Ascending aorta (tissue), 2 donors: ENCODE data around the gene SYF2. TPM values are rescaled to one million over a fixed set of nuclear protein-coding genes. Genes with fewer than 3 reads are reported as not detected.

Experiments
- DNase-seq, 2 donors: peaks; one replicate each; pipeline ENCODE4 v3.0.0-alpha.2; 2019; ENCODE audit warnings: low spot score in 2 of 2
- H3K27ac ChIP-seq, 2 donors: fragments of 200-600 bp; sonication (generic); one replicate each; pipeline ENCODE4 v1.5.1; 2016 to 2017; ENCODE audit warnings: mild to moderate bottlenecking in 1 of 2
- H3K27me3 ChIP-seq: fragments of 200-600 bp; sonication (generic); one replicate; pipeline ENCODE4 v1.5.1; 2017
- H3K36me3 ChIP-seq, 2 donors: fragments of 200-600 bp; sonication (generic); one replicate each; pipeline ENCODE4 v1.5.1; 2016
- H3K4me1 ChIP-seq, 2 donors: fragments of 200-600 bp; sonication (generic); one replicate each; pipeline ENCODE4 v1.5.1; 2016 to 2017; ENCODE audit warnings: mild to moderate bottlenecking in 1 of 2
- H3K4me3 ChIP-seq, 2 donors: fragments of 200-600 bp; sonication (generic); one replicate each; pipeline ENCODE4 v1.5.1; 2016 to 2017; ENCODE audit warnings: mild to moderate bottlenecking in 1 of 2
- H3K9me3 ChIP-seq, 2 donors: fragments of 200-600 bp; sonication (generic); one replicate each; pipeline ENCODE4 v1.5.1; 2016
- intact Hi-C: fragments of 100-400 bp; cut with DNase I; formaldehyde crosslinking; loops from one replicate; pipeline ENCODE4 v1.15.1; 2023
- total RNA-seq: library from RNA; depleted of rRNA; stranded (reverse); fragments of >200 nt; gene quantifications from one replicate; pipeline ENCODE4 v1.1.0, GENCODE V29; 2016
- TF ChIP-seq, protein P1 (sequence below), 3 experiments: fragments of 200-600 bp in 2 of 3; fragments of 450-650 bp in 1 of 3; sonication (generic) in 2 of 3; IDR thresholded peaks; one replicate each; pipeline ENCODE4 v1.5.1; 2016 to 2019; ENCODE audit warnings: antibody characterized with exemption in 3 of 3, mild to moderate bottlenecking in 1 of 3, moderate library complexity in 1 of 3

Gene SYF2
- total RNA-seq, 1 donor from 2014 or later = 14.3 TPM

DNA sequence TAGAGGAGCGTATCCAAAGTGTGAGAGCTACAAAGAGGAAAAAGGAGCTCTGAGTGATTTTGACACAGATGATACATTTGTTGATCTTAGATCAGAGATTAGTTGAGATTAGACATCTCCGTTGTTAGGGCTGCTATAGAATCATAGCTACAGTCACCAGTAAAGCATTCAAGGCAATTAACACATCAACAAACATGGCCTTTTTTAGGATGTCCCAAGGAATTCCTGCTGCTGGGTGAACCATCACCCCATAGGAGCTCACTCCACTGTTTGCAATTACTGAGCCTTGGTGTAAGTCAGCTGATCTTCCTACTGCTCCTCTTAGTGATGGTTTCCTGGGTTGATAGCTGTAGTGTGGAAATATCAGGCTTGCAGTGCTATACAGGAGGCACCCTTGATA, 21.6 kb upstream of the SYF2 start:
- peaks cover 0 to 20% of the 10 kb centered on the region in 2 donors for H3K4me1 ChIP-seq
- TF ChIP-seq, protein P1, sequence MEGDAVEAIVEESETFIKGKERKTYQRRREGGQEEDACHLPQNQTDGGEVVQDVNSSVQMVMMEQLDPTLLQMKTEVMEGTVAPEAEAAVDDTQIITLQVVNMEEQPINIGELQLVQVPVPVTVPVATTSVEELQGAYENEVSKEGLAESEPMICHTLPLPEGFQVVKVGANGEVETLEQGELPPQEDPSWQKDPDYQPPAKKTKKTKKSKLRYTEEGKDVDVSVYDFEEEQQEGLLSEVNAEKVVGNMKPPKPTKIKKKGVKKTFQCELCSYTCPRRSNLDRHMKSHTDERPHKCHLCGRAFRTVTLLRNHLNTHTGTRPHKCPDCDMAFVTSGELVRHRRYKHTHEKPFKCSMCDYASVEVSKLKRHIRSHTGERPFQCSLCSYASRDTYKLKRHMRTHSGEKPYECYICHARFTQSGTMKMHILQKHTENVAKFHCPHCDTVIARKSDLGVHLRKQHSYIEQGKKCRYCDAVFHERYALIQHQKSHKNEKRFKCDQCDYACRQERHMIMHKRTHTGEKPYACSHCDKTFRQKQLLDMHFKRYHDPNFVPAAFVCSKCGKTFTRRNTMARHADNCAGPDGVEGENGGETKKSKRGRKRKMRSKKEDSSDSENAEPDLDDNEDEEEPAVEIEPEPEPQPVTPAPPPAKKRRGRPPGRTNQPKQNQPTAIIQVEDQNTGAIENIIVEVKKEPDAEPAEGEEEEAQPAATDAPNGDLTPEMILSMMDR (IDR thresholded peaks at IDR 0.05) = no peak
- H3K27me3 ChIP-seq = no peaks in the 10 kb centered on the region
- H3K27ac ChIP-seq = no peak overlapping the region
- intact Hi-C loops = no loop called here
- no peaks in the 10 kb centered on the region for H3K9me3 ChIP-seq
- DNase-seq = no peak
- no peak overlapping the region for H3K4me3 ChIP-seq
- no peaks in the 10 kb centered on the region for H3K36me3 ChIP-seq

DNA sequence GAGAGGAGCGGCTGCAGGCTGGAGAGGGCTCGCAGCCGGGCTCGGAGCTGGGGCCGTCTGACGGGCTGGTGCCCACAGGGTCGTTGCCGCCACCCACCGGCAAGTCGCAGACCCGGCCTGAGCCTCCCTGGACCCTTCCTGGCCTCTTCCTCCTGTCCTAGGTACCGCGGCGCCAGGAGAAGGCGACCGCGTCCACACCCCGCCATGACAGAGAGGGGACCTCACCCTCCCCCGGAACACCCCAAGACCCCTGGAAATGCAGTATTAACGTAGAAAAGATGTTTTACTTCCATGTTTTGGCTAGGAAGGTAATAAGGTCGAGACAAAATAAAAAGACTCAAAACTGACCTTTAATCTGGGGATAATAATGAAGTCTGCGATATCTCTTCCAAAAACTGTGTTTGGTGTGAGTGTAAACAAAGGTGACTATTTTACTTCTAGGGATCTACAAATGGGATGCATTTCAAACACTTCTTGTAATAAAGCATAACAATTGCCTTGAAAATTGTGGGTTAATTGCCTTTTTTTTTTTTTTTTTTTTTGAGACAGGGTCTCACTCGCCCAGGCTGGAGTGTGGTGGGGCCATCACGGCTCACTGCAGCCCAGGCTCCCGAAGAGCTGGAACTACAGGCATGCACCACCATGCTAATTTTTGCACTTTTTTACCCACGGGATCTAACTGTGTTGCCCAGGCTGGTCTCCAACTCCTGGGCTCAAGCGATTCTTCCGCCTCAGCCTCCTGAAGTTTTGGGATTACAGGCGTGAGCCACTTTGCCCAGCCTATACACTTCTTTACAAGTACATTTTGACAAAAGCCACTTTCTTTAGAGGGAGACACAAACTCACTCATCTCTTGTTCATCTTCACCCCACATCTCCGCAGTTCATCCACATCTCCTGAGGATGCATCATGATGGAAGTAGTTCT, 15.8 kb upstream of the SYF2 start:
- peaks cover 10 to 22% of the 10 kb centered on the region in 2 donors for H3K4me1 ChIP-seq
- H3K36me3 ChIP-seq = peaks cover 20 to 21% of the 10 kb centered on the region in 2 donors
- TF ChIP-seq, protein P1 (IDR thresholded peaks at IDR 0.05) = peak in 2 of 3 experiments; percentile 3 to 5
- H3K9me3 ChIP-seq = no peaks in the 10 kb centered on the region
- H3K27ac ChIP-seq = peak overlapping the region; percentile 96 to 100
- intact Hi-C loops = loop anchor here (1.0 to 10.0 kb wide), 7 partner anchors 9 to 494 kb away; partner anchors contain the start of genes LDLRAP1, MACO1, SYF2 and TMEM50A
- DNase-seq = no peak
- H3K27me3 ChIP-seq = no peaks in the 10 kb centered on the region
- peak overlapping the region; percentile 69 to 99 for H3K4me3 ChIP-seq

DNA sequence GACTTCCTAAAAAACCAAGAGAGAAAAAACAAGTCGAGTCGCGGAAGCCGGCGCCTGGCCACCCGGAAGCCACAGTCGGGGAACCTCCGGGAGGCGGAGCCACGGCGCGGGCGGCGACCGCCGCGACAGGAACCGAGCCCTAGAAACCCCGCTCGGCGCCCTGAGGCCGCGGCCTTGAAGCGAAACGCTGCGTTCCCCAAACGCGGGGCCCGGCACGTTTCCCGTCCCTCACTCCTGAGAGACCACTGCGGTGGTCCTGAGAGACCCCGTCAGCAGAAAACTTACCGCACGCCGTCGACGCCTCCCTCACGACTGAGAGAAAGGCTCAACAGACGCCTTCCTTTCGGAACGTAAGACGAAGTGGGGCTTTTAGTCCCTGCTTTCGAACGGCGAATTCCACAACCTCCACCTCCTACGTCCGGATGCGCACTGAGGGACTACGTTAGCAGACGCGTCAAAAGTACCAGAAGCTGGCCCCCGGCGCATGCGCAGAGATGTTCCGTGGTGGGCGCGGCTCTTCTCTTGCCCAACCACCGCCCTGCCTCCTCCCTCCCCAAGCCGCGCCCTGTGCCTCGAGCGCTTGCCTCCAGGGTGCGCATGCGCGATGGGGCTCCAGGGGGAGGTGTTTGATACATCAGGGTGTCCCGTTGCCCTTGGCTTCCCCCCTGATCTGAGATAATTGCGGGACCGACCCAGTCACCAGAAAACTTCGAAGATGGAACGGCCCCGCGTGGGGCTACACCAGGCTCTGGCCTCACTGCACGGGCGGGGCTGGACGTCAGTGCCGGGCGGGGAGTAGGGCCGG, 14.9 kb upstream of the SYF2 start, which contains the start of gene RSRP1:
TSS of gene RSRP1 (minus strand) at position 431 of the 805 bp plus-strand sequence. CDS start 491 bp downstream, outside the sequence.
- Histone ChIP-seq H3K4me3 (peak within 1 kb of the TSS; percentile 69 to 99), H3K9me3 (no peaks in the 10 kb centered on the region), H3K36me3 (peaks cover 28 to 29% of the 10 kb centered on the region in 2 donors), H3K27me3 (no peaks in the 10 kb centered on the region), H3K27ac (peak within 1 kb of the TSS; percentile 96 to 100), H3K4me1 (peaks cover 10 to 22% of the 10 kb centered on the region in 2 donors)
- DNase-seq = peak; percentile 97 to 100
- intact Hi-C loops = loop anchor here (1.0 to 10.0 kb wide), 7 partner anchors 8 to 495 kb away; partner anchors contain the start of genes LDLRAP1, MACO1, SYF2 and TMEM50A
- TF ChIP-seq, protein P1 (IDR thresholded peaks at IDR 0.05) = peak in 1 of 3 experiments; percentile 26

DNA sequence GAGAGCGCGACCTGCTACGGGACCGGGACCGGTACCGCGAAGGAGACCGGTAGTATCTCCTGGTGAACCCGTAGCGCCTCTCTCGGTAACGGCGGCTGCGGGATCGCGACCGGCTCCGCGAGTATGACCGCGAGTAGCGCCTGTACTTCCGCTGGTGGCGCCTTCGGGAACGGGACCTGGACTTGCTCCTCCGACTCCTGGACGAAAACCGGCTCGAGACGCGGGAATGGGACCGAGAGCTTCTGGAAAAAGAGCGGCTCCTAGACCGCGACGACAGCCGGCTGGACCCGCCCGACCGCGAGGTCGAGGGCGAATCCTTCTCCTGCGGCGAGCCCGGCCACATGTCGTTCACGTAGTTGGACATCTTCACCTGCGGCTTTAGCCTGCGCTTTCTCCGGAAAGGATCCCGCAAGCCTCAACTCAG, 14.3 kb upstream of the SYF2 start:
- H3K4me3 ChIP-seq = peak overlapping the region; percentile 69 to 99
- H3K27ac ChIP-seq = peak overlapping the region; percentile 96 to 100
- H3K36me3 ChIP-seq = peaks cover 32 to 35% of the 10 kb centered on the region in 2 donors
- intact Hi-C loops = loop anchor here (1.0 to 10.0 kb wide), 7 partner anchors 7 to 496 kb away; partner anchors contain the start of genes LDLRAP1, MACO1, SYF2 and TMEM50A
- H3K9me3 ChIP-seq = no peaks in the 10 kb centered on the region
- no peak for DNase-seq
- H3K4me1 ChIP-seq = peaks cover 10 to 22% of the 10 kb centered on the region in 2 donors
- TF ChIP-seq, protein P1 (IDR thresholded peaks at IDR 0.05) = no peak
- H3K27me3 ChIP-seq = no peaks in the 10 kb centered on the region
